Stimulated activated CD4-positive, alpha-beta T cell treated with anti-CD3 and anti-CD28 coated beads, Interleukin-1b, Interleukin-23, amount 100 ng/mL, for 48 hours (primary cell): ENCODE measurements around the gene ERCC8.

Experiments
- DNase-seq: peaks from one replicate; pipeline ENCODE4 v3.0.0-alpha.2; 2020

Gene ERCC8

DNA sequence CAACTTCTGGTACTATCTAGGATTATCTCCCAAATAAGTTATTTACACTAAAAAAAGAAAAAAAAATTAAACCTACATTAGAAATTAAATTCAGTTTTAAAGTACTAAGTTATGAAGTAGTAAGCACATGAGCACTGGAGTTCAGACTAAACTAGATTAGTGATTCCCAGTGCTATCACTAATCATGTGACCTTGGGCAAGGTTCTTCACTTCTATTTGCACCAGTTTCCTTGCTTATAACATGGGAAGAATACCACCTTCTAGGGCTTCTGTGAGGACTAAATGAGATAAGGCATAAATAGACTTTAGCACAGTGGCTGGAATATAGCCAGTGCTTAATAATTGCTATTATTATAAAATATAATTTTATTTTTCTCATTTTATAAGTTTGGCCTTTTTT, 111.3 kb downstream of the ERCC8 start:
- DNase-seq: no peak

DNA sequence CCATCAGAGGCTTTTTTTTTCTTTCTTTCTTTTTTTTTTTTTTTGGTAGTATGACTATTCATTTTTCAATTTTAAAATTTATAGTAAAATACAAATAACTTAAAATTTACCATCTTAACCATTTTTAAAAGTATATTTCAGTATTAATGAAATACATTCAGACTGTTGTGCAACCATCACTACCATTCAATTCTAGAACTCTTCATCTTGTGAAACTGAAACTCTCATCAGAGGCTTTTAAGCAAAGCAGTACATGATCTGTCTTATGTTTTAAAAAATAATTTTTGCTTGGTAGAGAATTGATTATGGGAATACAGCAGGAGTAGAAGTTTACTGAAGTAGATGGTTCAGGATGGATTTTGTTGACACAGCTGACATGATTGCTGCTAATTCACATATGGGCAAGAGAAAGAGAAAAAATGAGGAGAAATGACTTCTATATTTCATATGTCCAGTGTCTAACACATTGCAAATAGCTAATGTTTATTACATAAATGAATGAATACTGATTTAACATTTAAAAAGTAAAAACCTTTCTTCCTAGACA, 114.2 kb downstream of the ERCC8 start:
- no peak for DNase-seq

DNA sequence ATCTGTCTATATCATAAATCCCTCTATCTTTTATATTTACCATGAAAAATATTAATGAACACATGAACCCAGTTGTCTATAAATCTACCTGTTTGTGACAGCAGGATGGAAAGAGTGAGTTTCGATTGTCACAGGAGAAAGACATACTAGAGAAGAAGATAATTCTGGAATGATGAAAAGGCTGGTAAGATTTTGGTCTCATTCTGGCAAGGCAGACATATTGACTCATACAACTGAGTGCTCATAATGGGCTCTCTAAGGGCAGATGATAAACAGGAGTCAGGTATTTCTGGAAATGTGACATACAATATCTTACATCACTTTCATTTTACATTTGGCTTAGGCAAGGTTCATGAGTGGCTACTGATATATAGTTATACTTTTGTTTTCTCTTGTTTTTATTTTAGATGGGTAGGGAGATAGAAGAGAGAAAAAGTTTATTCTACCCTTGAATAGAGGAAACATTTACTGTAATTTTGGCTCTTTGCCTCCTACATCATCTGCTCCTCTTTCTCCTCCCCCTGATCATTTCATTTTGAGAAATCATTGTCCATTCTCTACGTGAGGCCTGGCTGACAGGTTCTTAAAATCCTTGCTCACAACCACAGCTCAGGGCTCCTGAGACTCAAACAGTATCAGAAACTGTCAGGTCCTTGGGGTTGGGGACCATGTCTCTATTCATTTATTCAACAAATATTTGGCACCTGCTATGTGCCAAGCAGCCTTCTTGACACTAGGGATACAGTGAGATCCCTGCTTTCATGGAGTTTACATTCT, 115.2 kb downstream of the ERCC8 start:
- no peak for DNase-seq

DNA sequence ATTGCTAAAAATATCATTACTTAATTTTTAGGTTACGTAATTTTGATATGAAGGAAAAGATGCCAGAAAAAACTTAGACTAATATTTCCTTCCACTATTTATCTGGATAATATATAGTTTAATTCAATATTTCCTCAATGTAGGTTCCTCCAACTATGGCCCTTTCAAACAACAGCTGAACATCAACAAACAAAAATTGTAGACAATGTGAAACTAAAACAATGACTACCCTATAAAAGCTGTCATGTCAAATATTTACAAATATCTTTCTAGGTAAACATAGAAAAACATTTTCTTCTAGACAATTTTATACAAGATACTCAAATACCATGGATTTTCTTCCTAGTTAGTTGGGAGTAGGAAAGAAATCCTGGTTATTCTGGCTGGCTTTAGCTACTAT, 117.7 kb downstream of the ERCC8 start:
- no peak for DNase-seq

DNA sequence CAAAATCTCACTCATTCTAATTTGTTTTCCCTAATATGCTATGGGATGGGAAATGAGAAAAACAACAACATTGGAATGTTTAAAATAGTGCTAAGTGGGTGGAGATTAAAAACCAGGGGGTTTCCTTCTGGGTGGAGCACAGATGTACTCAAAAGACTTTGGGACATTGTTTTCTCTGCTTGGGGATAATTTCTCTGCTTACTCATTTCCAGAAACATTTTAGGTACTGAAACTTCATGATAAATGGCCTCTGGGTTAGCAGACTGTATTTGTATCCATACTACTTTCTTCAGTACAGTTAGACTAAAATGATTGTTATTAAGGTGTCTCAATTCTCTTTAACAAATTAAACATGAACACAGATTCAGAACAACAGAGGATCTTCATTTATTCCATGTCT, 118.2 kb downstream of the ERCC8 start:
- DNase-seq: no peak
